HL-60 (cell line): ENCODE data around the gene NCOA3.

ENCODE experiments used
- POLR2AphosphoS5 ChIP-seq: IDR thresholded peaks from 2 replicates; pipeline ENCODE4 v1.6.1; 2012; ENCODE audit warnings: low read depth
- TF ChIP-seq, protein P1 (sequence below): IDR thresholded peaks from one replicate; pipeline ENCODE4 v1.5.1; 2011; ENCODE audit warnings: low read length, control low read depth, inconsistent platforms; ENCODE audit not compliant: insufficient read depth

DNA sequence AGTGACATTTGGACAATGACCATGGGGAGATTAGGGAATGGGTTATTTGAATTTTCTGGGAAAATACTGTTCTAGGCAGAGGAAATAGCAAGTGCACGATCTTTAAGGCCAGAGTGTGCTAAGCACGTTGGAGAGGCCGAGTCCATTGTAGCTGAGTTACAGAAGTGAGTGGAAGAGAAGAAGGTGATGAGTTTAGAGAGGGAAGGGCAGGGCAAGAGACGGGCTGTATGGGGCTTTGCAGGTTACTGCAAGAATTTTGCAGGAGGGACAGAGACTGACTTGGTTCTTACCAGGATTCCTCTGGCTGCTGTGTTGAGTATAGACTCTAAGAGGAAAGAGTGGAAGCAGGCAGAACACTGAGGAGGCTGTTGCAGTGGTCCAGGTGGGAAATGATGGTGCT is 1.1 kb upstream of the NCOA3 start:
- TF ChIP-seq, protein P1, sequence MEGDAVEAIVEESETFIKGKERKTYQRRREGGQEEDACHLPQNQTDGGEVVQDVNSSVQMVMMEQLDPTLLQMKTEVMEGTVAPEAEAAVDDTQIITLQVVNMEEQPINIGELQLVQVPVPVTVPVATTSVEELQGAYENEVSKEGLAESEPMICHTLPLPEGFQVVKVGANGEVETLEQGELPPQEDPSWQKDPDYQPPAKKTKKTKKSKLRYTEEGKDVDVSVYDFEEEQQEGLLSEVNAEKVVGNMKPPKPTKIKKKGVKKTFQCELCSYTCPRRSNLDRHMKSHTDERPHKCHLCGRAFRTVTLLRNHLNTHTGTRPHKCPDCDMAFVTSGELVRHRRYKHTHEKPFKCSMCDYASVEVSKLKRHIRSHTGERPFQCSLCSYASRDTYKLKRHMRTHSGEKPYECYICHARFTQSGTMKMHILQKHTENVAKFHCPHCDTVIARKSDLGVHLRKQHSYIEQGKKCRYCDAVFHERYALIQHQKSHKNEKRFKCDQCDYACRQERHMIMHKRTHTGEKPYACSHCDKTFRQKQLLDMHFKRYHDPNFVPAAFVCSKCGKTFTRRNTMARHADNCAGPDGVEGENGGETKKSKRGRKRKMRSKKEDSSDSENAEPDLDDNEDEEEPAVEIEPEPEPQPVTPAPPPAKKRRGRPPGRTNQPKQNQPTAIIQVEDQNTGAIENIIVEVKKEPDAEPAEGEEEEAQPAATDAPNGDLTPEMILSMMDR, result no peak
- no peak for TF ChIP-seq POLR2AphosphoS5
